Ishikawa (cell line): Measurements from ENCODE around the gene CHCHD5.

Experiments used
- EP300 ChIP-seq: IDR thresholded peaks from 2 replicates; pipeline ENCODE4 v1.6.1; 2012; ENCODE audit warnings: borderline replicate concordance
- YY1 ChIP-seq: IDR thresholded peaks from 2 replicates; pipeline ENCODE4 v1.6.1; 2012; ENCODE audit warnings: low read depth

GRCh38 chr2:112615051-112615450 lies 30.6 kb downstream of the CHCHD5 start:
- TF ChIP-seq EP300 (no peak), YY1 (no peak)
